ENCODE measurements around the gene UCHL3. TPM values are rescaled to one million over a fixed set of nuclear protein-coding genes. Genes with fewer than 3 reads are reported as not detected.
A peak's percentile ranks its signal among the peaks of the same experiment; 100 is the strongest.

Gene UCHL3
- 23.2 TPM for total RNA-seq
- long read RNA-seq, partial matches to known transcripts: 1 of 2 reads
- long read RNA-seq, other reads (novel, unspliced or antisense): 0 of 2 reads

- TF ChIP-seq CTCF (IDR thresholded peaks at IDR 0.05; ENCODE audit: borderline replicate concordance): peak; percentile 92
- H3K9me3 ChIP-seq (replicated peaks): no peaks in the 10 kb centered on the region
- H3K4me3 ChIP-seq: peak within 1 kb of the TSS; percentile 93
- peak; percentile 96 for DNase-seq
- peak within 1 kb of the TSS; percentile 90 for H3K27ac ChIP-seq (replicated peaks)
- H3K4me1 ChIP-seq: peaks cover 20% of the 10 kb centered on the region
- peaks cover 7% of the 10 kb centered on the region for H3K36me3 ChIP-seq
- intact Hi-C loops (cut with micrococcal nuclease): loop anchor here (10.0 kb wide), 1 partner anchor 245 kb away; no protein-coding TSS in a partner anchor
- no peaks in the 10 kb centered on the region for H3K27me3 ChIP-seq (ENCODE audit: low read depth)
Measured at GRCh38 chr13:75549262-75550158, at the start of gene UCHL3. Gene UCHL3, plus strand, starts transcription at chr13:75549791. Its CDS starts 30 bp downstream, at chr13:75549821.

GRCh38 chr13:75505327-75505726, 44.3 kb upstream of the UCHL3 start:
- Histone ChIP-seq H3K4me1 (no peaks in the 10 kb centered on the region), H3K9me3 (replicated peaks) (no peaks in the 10 kb centered on the region), H3K36me3 (no peaks in the 10 kb centered on the region), H3K27me3 (ENCODE audit: low read depth) (no peaks in the 10 kb centered on the region), H3K27ac (replicated peaks) (no peak overlapping the region), H3K4me3 (no peak overlapping the region)
- DNase-seq: no peak
- intact Hi-C loops (cut with micrococcal nuclease): no loop called here
- TF ChIP-seq CTCF (IDR thresholded peaks at IDR 0.05; ENCODE audit: borderline replicate concordance): no peak

- DNase-seq: no peak
- H3K27ac ChIP-seq (replicated peaks): no peak overlapping the region
- H3K4me3 ChIP-seq: no peak overlapping the region
- H3K9me3 ChIP-seq (replicated peaks): no peaks in the 10 kb centered on the region
- no peak for TF ChIP-seq CTCF (IDR thresholded peaks at IDR 0.05; ENCODE audit: borderline replicate concordance)
- no peaks in the 10 kb centered on the region for H3K27me3 ChIP-seq (ENCODE audit: low read depth)
- H3K4me1 ChIP-seq: no peaks in the 10 kb centered on the region
- intact Hi-C loops (cut with micrococcal nuclease): no loop called here
- H3K36me3 ChIP-seq: no peaks in the 10 kb centered on the region
Measured at GRCh38 chr13:75506018-75506417, 43.6 kb upstream of the UCHL3 start.

- no peaks in the 10 kb centered on the region for H3K4me1 ChIP-seq
- DNase-seq: no peak
- no peaks in the 10 kb centered on the region for H3K9me3 ChIP-seq (replicated peaks)
- no peak overlapping the region for H3K4me3 ChIP-seq
- TF ChIP-seq CTCF (IDR thresholded peaks at IDR 0.05; ENCODE audit: borderline replicate concordance): no peak
- intact Hi-C loops (cut with micrococcal nuclease): no loop called here
- no peaks in the 10 kb centered on the region for H3K27me3 ChIP-seq (ENCODE audit: low read depth)
- H3K36me3 ChIP-seq: no peaks in the 10 kb centered on the region
- no peak overlapping the region for H3K27ac ChIP-seq (replicated peaks)
Measured at GRCh38 chr13:75507027-75508001, 42.3 kb upstream of the UCHL3 start.

GRCh38 chr13:75508002-75508548, 41.5 kb upstream of the UCHL3 start:
- intact Hi-C loops (cut with micrococcal nuclease): no loop called here
- Histone ChIP-seq H3K36me3 (no peaks in the 10 kb centered on the region), H3K9me3 (replicated peaks) (no peaks in the 10 kb centered on the region), H3K27me3 (ENCODE audit: low read depth) (no peaks in the 10 kb centered on the region), H3K27ac (replicated peaks) (no peak overlapping the region), H3K4me1 (no peaks in the 10 kb centered on the region), H3K4me3 (no peak overlapping the region)
- TF ChIP-seq CTCF (IDR thresholded peaks at IDR 0.05; ENCODE audit: borderline replicate concordance): no peak
- no peak for DNase-seq
